Uterus (tissue), 4 donors: ENCODE measurements around the gene MARCHF6. TPM values are rescaled to one million over a fixed set of nuclear protein-coding genes. Genes with fewer than 3 reads are reported as not detected.

ENCODE experiments used
- DNase-seq, 2 donors: peaks; one replicate each; pipeline ENCODE4 v3.0.0-alpha.2; 2019 to 2020
- H3K27ac ChIP-seq, 2 donors: fragments of 200-600 bp; sonication (generic); 1 replicate in 1 of 2; 2 replicates in 1 of 2; pipeline ENCODE4 v1.5.1; 2016 to 2018
- H3K27me3 ChIP-seq, 2 donors: fragments of 200-600 bp; sonication (generic); one replicate each; pipeline ENCODE4 v1.5.1; 2018 to 2019; ENCODE audit warnings: control low read depth in 1 of 2
- H3K36me3 ChIP-seq, 2 donors: fragments of 200-600 bp; sonication (generic); one replicate each; pipeline ENCODE4 v1.5.1; 2019; ENCODE audit warnings: control low read depth in 1 of 2
- H3K4me1 ChIP-seq, 2 donors: fragments of 200-600 bp; sonication (generic); one replicate each; pipeline ENCODE4 v1.5.1; 2018 to 2019; ENCODE audit warnings: control low read depth in 1 of 2
- H3K4me3 ChIP-seq, 2 donors: fragments of 200-600 bp; sonication (generic); 1 replicate in 1 of 2; 2 replicates in 1 of 2; pipeline ENCODE4 v1.5.1; 2018 to 2019; ENCODE audit warnings: mild to moderate bottlenecking in 1 of 2
- H3K9me3 ChIP-seq, 2 donors: fragments of 200-600 bp; sonication (generic); one replicate each; pipeline ENCODE4 v1.5.1; 2019; ENCODE audit warnings: control low read depth in 1 of 2
- CTCF ChIP-seq, 4 experiments: fragments of 200-600 bp in 2 of 4; fragments of 450-650 bp in 2 of 4; sonication (generic) in 2 of 4; IDR thresholded peaks; one replicate each; pipeline ENCODE4 v1.5.1; 2016 to 2019; ENCODE audit warnings: antibody characterized with exemption in 4 of 4, mild to moderate bottlenecking in 2 of 4, moderate library complexity in 1 of 4
- POLR2A ChIP-seq, 2 donors: fragments of 450-650 bp; IDR thresholded peaks; one replicate each; pipeline ENCODE4 v1.6.1; 2016; ENCODE audit warnings: antibody characterized with exemption in 2 of 2, mild to moderate bottlenecking in 1 of 2, moderate library complexity in 1 of 2
- intact Hi-C: fragments of 100-400 bp; cut with DNase I; formaldehyde crosslinking; loops from one replicate; pipeline ENCODE4 v1.15.1; 2023; ENCODE audit warnings: low total_unique reads
- total RNA-seq, 4 donors: library from RNA; depleted of rRNA in 3 of 4; stranded (reverse); fragments of >200 nt in 3 of 4; gene quantifications; one replicate each; pipeline versions ENCODE4 v1.1.0 to v1.2.4, GENCODE V29; 2014 to 2023
- donor health status: DM: yes; HTN: yes; CAD: no.

The MARCHF6 gene
- total RNA-seq, 4 donors from 2014 or later: 62.1 to 234 (median 178) TPM

GRCh38 chr5:10330511-10331230 lies 22.8 kb upstream of the MARCHF6 start:
- no peaks in the 10 kb centered on the region for H3K27me3 ChIP-seq
- intact Hi-C loops: no loop called here
- no peak for TF ChIP-seq POLR2A (IDR thresholded peaks at IDR 0.05)
- TF ChIP-seq CTCF (IDR thresholded peaks at IDR 0.05): no peak
- peak overlapping the region; percentile 0 to 58 for H3K27ac ChIP-seq
- no peaks in the 10 kb centered on the region for H3K36me3 ChIP-seq
- H3K9me3 ChIP-seq: no peaks in the 10 kb centered on the region
- peaks cover 4 to 13% of the 10 kb centered on the region in 2 donors for H3K4me1 ChIP-seq
- no peak for DNase-seq
- H3K4me3 ChIP-seq: no peak overlapping the region

- H3K4me3 ChIP-seq: no peak overlapping the region
- TF ChIP-seq POLR2A (IDR thresholded peaks at IDR 0.05) (no peak), CTCF (IDR thresholded peaks at IDR 0.05) (no peak)
- H3K36me3 ChIP-seq: no peaks in the 10 kb centered on the region
- intact Hi-C loops: no loop called here
- no peaks in the 10 kb centered on the region for H3K9me3 ChIP-seq
- H3K27ac ChIP-seq: peak overlapping the region in 1 of 2 donors; percentile 58
- peak; percentile 80 to 83 for DNase-seq
- no peaks in the 10 kb centered on the region for H3K27me3 ChIP-seq
- peaks cover 4 to 13% of the 10 kb centered on the region in 2 donors for H3K4me1 ChIP-seq
Observed at GRCh38 chr5:10331341-10331796, 22.1 kb upstream of the MARCHF6 start.

- no peak for TF ChIP-seq POLR2A (IDR thresholded peaks at IDR 0.05)
- Histone ChIP-seq H3K4me3 (no peak overlapping the region), H3K9me3 (no peaks in the 10 kb centered on the region), H3K27ac (no peak overlapping the region), H3K36me3 (no peaks in the 10 kb centered on the region), H3K4me1 (peaks cover 4 to 13% of the 10 kb centered on the region in 2 donors), H3K27me3 (no peaks in the 10 kb centered on the region)
- intact Hi-C loops: no loop called here
- DNase-seq: no peak
Observed at GRCh38 chr5:10332301-10332700, 21.2 kb upstream of the MARCHF6 start.

GRCh38 chr5:10333154-10334006 lies 20.1 kb upstream of the MARCHF6 start:
- H3K4me3 ChIP-seq: peak overlapping the region; percentile 38 to 55
- peak in 1 of 2 donors; percentile 39 for DNase-seq
- H3K36me3 ChIP-seq: no peaks in the 10 kb centered on the region
- H3K27me3 ChIP-seq: no peaks in the 10 kb centered on the region
- peak overlapping the region; percentile 33 to 61 for H3K27ac ChIP-seq
- intact Hi-C loops: no loop called here
- no peak for TF ChIP-seq POLR2A (IDR thresholded peaks at IDR 0.05)
- peak in 1 of 4 experiments; percentile 34 for TF ChIP-seq CTCF (IDR thresholded peaks at IDR 0.05)
- peaks cover 4 to 13% of the 10 kb centered on the region in 2 donors for H3K4me1 ChIP-seq
- no peaks in the 10 kb centered on the region for H3K9me3 ChIP-seq

GRCh38 chr5:10334831-10335230 lies 18.7 kb upstream of the MARCHF6 start:
- no peak overlapping the region for H3K4me3 ChIP-seq
- H3K27me3 ChIP-seq: no peaks in the 10 kb centered on the region
- intact Hi-C loops: no loop called here
- TF ChIP-seq POLR2A (IDR thresholded peaks at IDR 0.05): no peak
- TF ChIP-seq CTCF (IDR thresholded peaks at IDR 0.05): no peak
- H3K36me3 ChIP-seq: no peaks in the 10 kb centered on the region
- peaks cover 4 to 13% of the 10 kb centered on the region in 2 donors for H3K4me1 ChIP-seq
- H3K27ac ChIP-seq: no peak overlapping the region
- H3K9me3 ChIP-seq: no peaks in the 10 kb centered on the region
- DNase-seq: no peak
